GM12872 (cell line): ENCODE data around the gene SSR4.

Source experiments
- CTCF ChIP-seq: IDR thresholded peaks from 3 replicates; pipeline ENCODE4 v1.5.1; 2011; ENCODE audit warnings: low read depth, mild to moderate bottlenecking, low read length, moderate library complexity; ENCODE audit not compliant: insufficient read depth

SSR4 gene

GRCh38 chrX:153768311-153769157 is 25.9 kb upstream of the SSR4 start:
- peak; percentile 26; the same call in 1 of the 3 replicates for TF ChIP-seq CTCF

- TF ChIP-seq CTCF, result no peak
These were observed 25.2 kb upstream of the SSR4 start for GRCh38 chrX:153769158-153769864.

GRCh38 chrX:153769865-153770600 is 24.4 kb upstream of the SSR4 start:
- TF ChIP-seq CTCF, result no peak

GRCh38 chrX:153770601-153771414 is 23.7 kb upstream of the SSR4 start:
- TF ChIP-seq CTCF, result no peak

GRCh38 chrX:153771415-153772315 is 22.8 kb upstream of the SSR4 start:
- no peak for TF ChIP-seq CTCF

GRCh38 chrX:153772316-153773217 is 21.9 kb upstream of the SSR4 start:
- TF ChIP-seq CTCF, result no peak
